GM13977 (cell line): ENCODE data around the gene SLC6A9.

ENCODE experiments used
- DNase-seq: peaks from one replicate; pipeline ENCODE4 v3.0.0; 2012; ENCODE audit warnings: low spot score
- in situ Hi-C: fragments of 300-500 bp; cut with MboI; formaldehyde crosslinking; loops from one replicate; pipeline ENCODE4 v1.12.0; 2022; ENCODE audit warnings: low sequenced_read_pairs, low pct_unique_long_range_greater_than_20kb, mixed read lengths, inconsistent platforms; ENCODE audit not compliant: unreplicated experiment
- TF ChIP-seq, protein P1 (sequence below): IDR thresholded peaks from 2 replicates; pipeline ENCODE4 v1.5.1; 2012; ENCODE audit warnings: mild to moderate bottlenecking, control low read depth; ENCODE audit not compliant: insufficient read depth; ENCODE audit errors: extremely low read depth, missing control alignments

SLC6A9 gene

DNA sequence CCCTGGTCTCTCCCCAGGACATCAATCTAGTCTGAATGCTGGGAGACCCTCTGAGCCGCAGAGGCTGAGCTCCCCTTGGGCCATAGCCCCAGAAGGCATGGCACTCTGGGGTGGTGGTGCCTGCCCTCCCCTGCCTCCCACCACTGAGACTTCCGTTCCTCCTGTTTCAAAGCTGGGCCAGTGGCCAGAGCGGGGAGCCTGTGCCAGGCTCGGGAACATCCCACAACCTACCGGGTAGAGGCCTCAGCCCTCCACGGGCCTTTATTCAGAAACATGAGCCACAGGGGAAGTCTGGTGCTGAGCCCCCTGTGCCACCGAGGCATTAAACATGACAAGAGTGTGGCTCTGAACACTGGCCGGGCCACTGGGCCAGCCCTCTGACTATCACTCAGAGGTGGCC lies 31.8 kb downstream of the SLC6A9 start:
- TF ChIP-seq, protein P1, sequence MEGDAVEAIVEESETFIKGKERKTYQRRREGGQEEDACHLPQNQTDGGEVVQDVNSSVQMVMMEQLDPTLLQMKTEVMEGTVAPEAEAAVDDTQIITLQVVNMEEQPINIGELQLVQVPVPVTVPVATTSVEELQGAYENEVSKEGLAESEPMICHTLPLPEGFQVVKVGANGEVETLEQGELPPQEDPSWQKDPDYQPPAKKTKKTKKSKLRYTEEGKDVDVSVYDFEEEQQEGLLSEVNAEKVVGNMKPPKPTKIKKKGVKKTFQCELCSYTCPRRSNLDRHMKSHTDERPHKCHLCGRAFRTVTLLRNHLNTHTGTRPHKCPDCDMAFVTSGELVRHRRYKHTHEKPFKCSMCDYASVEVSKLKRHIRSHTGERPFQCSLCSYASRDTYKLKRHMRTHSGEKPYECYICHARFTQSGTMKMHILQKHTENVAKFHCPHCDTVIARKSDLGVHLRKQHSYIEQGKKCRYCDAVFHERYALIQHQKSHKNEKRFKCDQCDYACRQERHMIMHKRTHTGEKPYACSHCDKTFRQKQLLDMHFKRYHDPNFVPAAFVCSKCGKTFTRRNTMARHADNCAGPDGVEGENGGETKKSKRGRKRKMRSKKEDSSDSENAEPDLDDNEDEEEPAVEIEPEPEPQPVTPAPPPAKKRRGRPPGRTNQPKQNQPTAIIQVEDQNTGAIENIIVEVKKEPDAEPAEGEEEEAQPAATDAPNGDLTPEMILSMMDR: no peak
- no peak for DNase-seq
- in situ Hi-C loops: no loop called here

DNA sequence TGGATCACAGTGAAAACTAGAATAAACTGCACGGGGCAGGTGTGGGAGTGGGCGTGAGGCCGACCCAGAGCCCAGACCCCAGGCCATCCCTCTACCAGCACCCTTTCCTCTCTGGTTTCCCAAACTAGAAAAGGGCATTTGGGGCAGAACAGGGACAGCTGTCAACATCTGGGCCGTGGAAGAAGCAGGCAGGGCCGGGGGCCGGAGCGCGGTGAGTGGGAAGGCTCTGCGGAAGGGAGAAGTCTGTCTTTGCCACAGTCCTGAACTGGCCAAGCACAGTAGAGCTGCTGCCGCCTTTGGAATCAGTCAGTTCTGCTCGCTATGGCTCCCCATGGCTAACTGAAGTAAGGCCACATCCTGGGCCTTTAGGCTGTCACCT lies 33.3 kb downstream of the SLC6A9 start:
- TF ChIP-seq, protein P1: no peak
- in situ Hi-C loops: no loop called here
- DNase-seq: no peak

DNA sequence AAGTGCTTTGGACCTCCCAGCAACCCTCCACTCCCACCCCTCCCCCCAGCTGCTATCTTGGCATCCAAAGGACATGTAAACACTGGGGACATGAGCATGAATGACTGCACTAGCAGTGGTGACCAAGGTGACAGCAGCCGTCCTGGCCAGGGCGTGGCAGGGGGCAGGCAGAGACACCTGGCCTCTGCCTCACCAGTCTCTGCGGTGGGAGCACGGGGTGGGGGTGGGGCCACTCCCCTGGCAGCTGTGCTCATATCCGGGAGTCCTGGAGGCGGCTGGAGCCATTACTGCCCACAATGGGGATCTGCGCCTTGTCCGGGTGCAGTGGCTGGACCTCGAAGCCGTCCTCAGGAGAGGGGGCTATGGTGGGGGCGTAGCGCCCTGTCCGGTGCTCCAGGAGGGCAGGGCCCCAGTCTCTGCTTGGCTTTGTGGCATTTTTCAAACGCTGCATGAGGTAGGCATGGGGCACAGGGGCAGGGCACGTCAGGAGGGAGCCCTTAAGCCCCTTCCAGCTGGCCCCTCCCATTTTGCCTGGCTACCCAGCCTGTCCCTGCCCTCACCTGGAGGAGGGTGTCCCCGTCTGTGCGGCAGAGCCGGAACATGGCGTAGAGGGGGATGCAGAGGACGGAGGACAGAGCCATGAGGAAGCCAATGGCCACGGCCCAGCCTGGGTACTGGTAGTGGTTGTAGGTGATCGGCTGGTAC lies 33.8 kb downstream of the SLC6A9 start:
- in situ Hi-C loops: no loop called here
- no peak for DNase-seq
- TF ChIP-seq, protein P1: no peak

DNA sequence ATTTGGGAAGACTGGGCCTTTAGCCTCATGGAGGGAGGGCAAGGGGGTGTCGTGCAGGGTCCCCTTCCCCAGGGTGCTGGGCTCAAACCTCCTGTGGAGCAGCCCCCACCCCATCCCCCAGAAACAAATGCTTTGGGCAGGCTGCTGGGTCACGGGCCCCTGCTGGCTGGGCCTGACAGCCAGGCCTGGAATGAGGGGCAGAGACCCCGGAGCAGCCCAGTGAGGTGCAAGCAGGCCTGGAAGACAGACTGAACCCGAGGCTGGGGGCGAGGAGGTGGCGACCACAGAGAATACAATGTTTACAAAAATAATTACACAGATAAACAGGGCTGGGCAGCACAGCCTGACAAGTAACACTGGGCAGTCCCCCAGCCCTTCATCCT lies 34.5 kb downstream of the SLC6A9 start:
- TF ChIP-seq, protein P1: no peak
- in situ Hi-C loops: no loop called here
- DNase-seq: no peak

DNA sequence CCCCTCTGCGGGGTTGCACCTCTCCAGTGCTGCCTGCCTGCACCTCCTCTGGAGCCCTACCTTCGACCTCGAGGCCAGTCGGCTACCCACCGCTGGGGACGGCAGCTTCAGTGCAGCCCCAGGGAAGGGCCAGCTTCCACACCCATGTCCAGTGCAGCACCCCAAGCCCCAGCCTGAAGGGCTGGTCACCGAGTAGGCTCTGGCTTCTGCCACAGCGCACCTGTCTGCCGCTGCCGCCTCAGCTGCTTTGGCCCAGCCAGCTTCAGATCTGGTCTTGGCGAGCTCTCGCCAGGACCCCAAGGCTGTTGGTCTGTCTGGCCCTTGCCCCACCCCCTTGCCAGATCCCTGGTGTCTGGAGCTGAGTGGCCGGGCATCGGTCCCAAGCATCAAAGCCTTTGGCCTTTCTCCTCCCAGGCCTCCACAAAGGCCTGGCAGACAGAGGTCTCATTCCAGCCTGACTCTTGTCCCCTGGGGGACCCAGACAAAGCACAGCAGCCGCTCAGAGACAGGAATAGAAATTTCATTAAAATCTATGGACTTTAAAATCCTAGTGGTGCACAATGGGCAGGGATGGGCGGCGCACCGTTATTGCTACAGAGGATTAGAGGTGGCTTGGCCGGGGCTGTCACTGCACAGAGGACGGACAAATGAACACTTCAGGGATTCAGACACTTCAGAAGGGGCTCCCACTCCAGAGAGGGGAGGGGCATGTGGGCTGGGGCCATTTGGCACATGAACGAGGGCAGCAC lies 35.1 kb downstream of the SLC6A9 start:
- no peak for DNase-seq
- TF ChIP-seq, protein P1: no peak
- in situ Hi-C loops: no loop called here

DNA sequence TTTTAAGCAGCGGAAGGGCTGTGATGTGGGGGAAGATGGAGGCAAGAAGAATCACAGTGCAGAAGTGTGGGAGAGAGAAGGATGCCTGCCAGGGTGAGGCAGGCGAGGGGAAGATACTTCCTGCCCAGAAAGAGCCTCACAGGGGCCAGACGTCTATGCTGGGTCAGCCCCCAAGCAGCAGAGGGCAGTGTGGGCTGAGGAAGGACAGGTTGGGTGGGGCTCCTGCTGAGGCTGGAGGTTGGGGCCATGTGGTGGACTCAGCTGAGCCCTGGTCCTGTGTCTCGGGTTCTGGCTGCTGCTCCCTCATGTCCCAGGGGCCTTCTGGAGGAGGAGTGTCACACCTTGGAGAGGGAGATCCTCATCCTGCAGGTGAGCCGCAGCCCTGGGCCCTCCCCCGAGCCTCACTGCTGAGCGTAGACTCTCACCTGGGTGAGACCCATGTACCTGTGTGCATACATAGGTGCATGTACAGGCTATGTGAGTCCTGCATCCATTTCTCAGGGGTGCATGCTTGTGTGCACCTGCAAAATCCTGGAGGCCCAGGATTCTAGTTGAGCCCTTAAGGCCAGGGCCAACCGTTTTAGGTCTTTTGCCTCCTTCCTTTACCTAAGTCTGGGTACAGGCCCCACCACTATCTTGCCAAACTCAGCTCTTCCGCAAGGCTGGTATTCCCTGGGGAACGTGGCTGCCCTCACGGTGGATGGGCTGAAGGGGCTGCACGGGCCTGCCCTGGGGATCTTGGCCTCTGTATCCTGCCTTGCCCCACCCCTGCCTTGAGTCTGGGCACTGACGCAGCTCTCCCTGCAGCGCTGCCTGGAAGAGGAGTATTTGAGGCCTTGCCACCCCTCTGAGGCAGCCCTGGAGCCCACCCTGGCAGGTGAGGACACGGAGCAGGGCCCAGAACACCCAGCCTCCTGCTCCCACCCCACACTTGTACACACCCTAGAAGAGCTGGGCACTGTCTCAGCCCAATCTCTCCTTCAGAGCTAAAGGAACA lies 36.2 kb downstream of the SLC6A9 start:
- in situ Hi-C loops: no loop called here
- DNase-seq: peak; percentile 51
- TF ChIP-seq, protein P1: peak; percentile 47
